Measurements from ENCODE around the gene SUV39H2. TPM values are rescaled to one million over a fixed set of nuclear protein-coding genes. Genes with fewer than 3 reads are reported as not detected.

SUV39H2 gene
- polyA plus RNA-seq, 1 donor from 2014 or later = 19.4 TPM

DNA sequence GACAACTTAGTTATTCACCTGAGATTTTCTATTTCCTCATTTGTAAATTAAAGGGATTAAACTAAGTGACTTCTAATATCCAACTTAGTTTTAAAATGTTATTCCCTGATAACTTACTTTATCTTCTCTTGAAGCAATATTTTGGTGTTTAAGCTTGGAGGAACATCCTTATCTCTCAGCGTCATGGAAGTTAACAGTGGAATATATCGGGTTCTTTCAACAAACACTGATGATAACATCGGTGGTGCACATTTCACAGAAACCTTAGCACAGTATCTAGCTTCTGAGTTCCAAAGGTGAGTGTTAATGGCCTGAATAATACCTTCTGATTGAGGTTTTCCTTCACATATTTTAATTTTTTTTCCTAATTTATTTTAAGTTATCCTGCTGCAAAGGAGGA is 26.4 kb upstream of the SUV39H2 start:
- Histone ChIP-seq H2AFZ (ENCODE audit: low read depth, low read length) (no peak overlapping the region), H3K27ac (ENCODE audit: low read length) (no peak overlapping the region), H3K9ac (ENCODE audit: low read length) (no peak overlapping the region), H3K9me3 (ENCODE audit: low read length) (no peaks in the 10 kb centered on the region), H3K27me3 (ENCODE audit: insufficient read depth, low read depth, low read length) (no peaks in the 10 kb centered on the region), H3K36me3 (ENCODE audit: insufficient read depth, low read length) (no peaks in the 10 kb centered on the region), H3K4me2 (ENCODE audit: low read length) (no peak overlapping the region), H4K20me1 (ENCODE audit: insufficient read depth) (no peaks in the 10 kb centered on the region), H3K4me3 (ENCODE audit: low read length) (no peak overlapping the region), H3K9me2 (ENCODE audit: insufficient read depth, low read length) (no peaks in the 10 kb centered on the region), H3F3A (ENCODE audit: insufficient read depth, low read length, poor library complexity, severe bottlenecking) (no peaks in the 10 kb centered on the region), H3K79me2 (replicated peaks; ENCODE audit: insufficient read depth, low read length) (no peaks in the 10 kb centered on the region)
- TF ChIP-seq RAD21 (conservative IDR thresholded peaks at IDR 0.05) = no peak
- no peak for TF ChIP-seq MXI1 (conservative IDR thresholded peaks at IDR 0.05; ENCODE audit: poor library complexity, severe bottlenecking)
- no peak for TF ChIP-seq EZH2 (IDR thresholded peaks at IDR 0.05; ENCODE audit: borderline replicate concordance, insufficient read depth, low read length, poor library complexity, severe bottlenecking)
- TF ChIP-seq POLR2AphosphoS5 (IDR thresholded peaks at IDR 0.05) = no peak
- no peak for TF ChIP-seq CTCF (IDR thresholded peaks at IDR 0.05; ENCODE audit: poor library complexity, severe bottlenecking)
- TF ChIP-seq TAF1 (IDR thresholded peaks at IDR 0.05; ENCODE audit: low read depth) = no peak
- no peak for TF ChIP-seq EP300 (conservative IDR thresholded peaks at IDR 0.05; ENCODE audit: poor library complexity, severe bottlenecking)
- no peak for TF ChIP-seq REST (IDR thresholded peaks at IDR 0.05; ENCODE audit: borderline replicate concordance)
- no peak for TF ChIP-seq SMC3 (conservative IDR thresholded peaks at IDR 0.05; ENCODE audit: poor library complexity)

GRCh38 chr10:14855453-14855852 is 23.2 kb upstream of the SUV39H2 start:
- H3F3A ChIP-seq (ENCODE audit: insufficient read depth, low read length, poor library complexity, severe bottlenecking) = no peaks in the 10 kb centered on the region
- no peak overlapping the region for H3K4me3 ChIP-seq (ENCODE audit: low read length)
- no peaks in the 10 kb centered on the region for H4K20me1 ChIP-seq (ENCODE audit: insufficient read depth)
- H3K36me3 ChIP-seq (ENCODE audit: insufficient read depth, low read length) = no peaks in the 10 kb centered on the region
- H3K4me2 ChIP-seq (ENCODE audit: low read length) = no peak overlapping the region
- H3K9me2 ChIP-seq (ENCODE audit: insufficient read depth, low read length) = no peaks in the 10 kb centered on the region
- H3K27ac ChIP-seq (ENCODE audit: low read length) = no peak overlapping the region
- H2AFZ ChIP-seq (ENCODE audit: low read depth, low read length) = no peak overlapping the region
- TF ChIP-seq REST (IDR thresholded peaks at IDR 0.05; ENCODE audit: borderline replicate concordance) = no peak
- TF ChIP-seq RAD21 (conservative IDR thresholded peaks at IDR 0.05) = no peak
- TF ChIP-seq TAF1 (IDR thresholded peaks at IDR 0.05; ENCODE audit: low read depth) = no peak
- TF ChIP-seq EZH2 (IDR thresholded peaks at IDR 0.05; ENCODE audit: borderline replicate concordance, insufficient read depth, low read length, poor library complexity, severe bottlenecking) = no peak
- TF ChIP-seq CTCF (IDR thresholded peaks at IDR 0.05; ENCODE audit: poor library complexity, severe bottlenecking) = no peak
- no peak for TF ChIP-seq SMC3 (conservative IDR thresholded peaks at IDR 0.05; ENCODE audit: poor library complexity)
- no peak for TF ChIP-seq MXI1 (conservative IDR thresholded peaks at IDR 0.05; ENCODE audit: poor library complexity, severe bottlenecking)
- no peak for TF ChIP-seq EP300 (conservative IDR thresholded peaks at IDR 0.05; ENCODE audit: poor library complexity, severe bottlenecking)
- TF ChIP-seq POLR2AphosphoS5 (IDR thresholded peaks at IDR 0.05) = no peak
- H3K9me3 ChIP-seq (ENCODE audit: low read length) = no peaks in the 10 kb centered on the region
- no peak overlapping the region for H3K9ac ChIP-seq (ENCODE audit: low read length)
- no peaks in the 10 kb centered on the region for H3K27me3 ChIP-seq (ENCODE audit: insufficient read depth, low read depth, low read length)
- no peaks in the 10 kb centered on the region for H3K79me2 ChIP-seq (replicated peaks; ENCODE audit: insufficient read depth, low read length)

Data from neural cell (in vitro differentiated cells).